Tibial nerve (tissue), 4 donors: ENCODE data around the gene RASA2.

Source experiments
- CTCF ChIP-seq, 5 experiments: fragments of 200-600 bp in 3 of 5; fragments of 450-650 bp in 2 of 5; sonication (generic) in 3 of 5; IDR thresholded peaks; one replicate each; pipeline ENCODE4 v1.5.1; 2016 to 2019; ENCODE audit warnings: antibody characterized with exemption in 5 of 5, mild to moderate bottlenecking in 3 of 5, moderate library complexity in 2 of 5
- EP300 ChIP-seq, 2 donors: sonication (generic); formaldehyde crosslinking; IDR thresholded peaks; one replicate each; pipeline ENCODE4 v1.6.1; 2017; ENCODE audit warnings: antibody characterized with exemption in 2 of 2, mild to moderate bottlenecking in 1 of 2
- POLR2A ChIP-seq, 2 donors: fragments of 450-650 bp; IDR thresholded peaks; one replicate each; pipeline ENCODE4 v1.6.1; 2017; ENCODE audit warnings: antibody characterized with exemption in 2 of 2, mild to moderate bottlenecking in 2 of 2, moderate library complexity in 2 of 2

GRCh38 chr3:141465221-141465620 lies 21.6 kb upstream of the RASA2 start:
- peak in 3 of 5 experiments; percentile 13 to 35 (median 17) for TF ChIP-seq CTCF (IDR thresholded peaks at IDR 0.05)
- TF ChIP-seq POLR2A (IDR thresholded peaks at IDR 0.05) = no peak
- no peak for TF ChIP-seq EP300 (IDR thresholded peaks at IDR 0.05)
